ENCODE data around the gene DYSF.

DNA sequence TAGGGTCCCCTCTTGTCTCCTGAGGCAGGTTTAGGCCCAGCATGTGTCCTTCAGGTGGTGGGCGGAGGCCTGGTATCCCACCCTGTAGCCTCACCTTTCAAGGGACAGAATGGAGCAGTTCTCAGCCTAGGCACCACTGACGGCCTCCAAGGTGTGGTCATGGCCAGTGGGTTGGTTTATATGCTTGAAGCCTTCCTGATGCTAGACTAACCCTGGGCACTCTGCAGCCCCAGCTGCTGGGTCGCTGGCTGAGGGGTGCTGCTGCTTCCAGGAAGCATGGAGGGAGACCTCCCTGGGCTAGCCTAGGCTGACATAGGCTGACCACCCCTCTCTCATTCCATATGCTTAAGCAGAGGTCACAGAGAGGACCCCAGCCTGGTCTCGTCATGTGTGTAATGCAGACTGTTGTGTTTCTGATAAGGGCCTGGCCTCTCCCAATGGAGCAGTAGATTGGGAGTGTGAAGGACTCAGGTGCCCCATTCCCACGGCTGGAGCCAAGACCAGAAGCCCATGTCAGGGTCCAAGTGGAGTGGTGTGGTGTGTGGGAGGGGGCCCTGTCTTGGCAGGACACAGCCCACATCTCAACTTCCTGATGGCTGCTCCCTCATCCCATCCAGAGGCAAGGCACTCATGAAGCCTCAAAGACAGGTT is 206.6 kb downstream of the DYSF start:
- TF ChIP-seq, protein P1, sequence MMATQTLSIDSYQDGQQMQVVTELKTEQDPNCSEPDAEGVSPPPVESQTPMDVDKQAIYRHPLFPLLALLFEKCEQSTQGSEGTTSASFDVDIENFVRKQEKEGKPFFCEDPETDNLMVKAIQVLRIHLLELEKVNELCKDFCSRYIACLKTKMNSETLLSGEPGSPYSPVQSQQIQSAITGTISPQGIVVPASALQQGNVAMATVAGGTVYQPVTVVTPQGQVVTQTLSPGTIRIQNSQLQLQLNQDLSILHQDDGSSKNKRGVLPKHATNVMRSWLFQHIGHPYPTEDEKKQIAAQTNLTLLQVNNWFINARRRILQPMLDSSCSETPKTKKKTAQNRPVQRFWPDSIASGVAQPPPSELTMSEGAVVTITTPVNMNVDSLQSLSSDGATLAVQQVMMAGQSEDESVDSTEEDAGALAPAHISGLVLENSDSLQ (IDR thresholded peaks at IDR 0.05), result no peak
- TF ChIP-seq ELF4 (IDR thresholded peaks at IDR 0.05) (no peak), L3MBTL2 (conservative IDR thresholded peaks at IDR 0.05) (no peak), SP1 (IDR thresholded peaks at IDR 0.05) (no peak), SUZ12 (IDR thresholded peaks at IDR 0.05) (no peak), ZNF384 (IDR thresholded peaks at IDR 0.05) (no peak), FOXM1 (IDR thresholded peaks at IDR 0.05; ENCODE audit: borderline replicate concordance) (no peak), TARDBP (IDR thresholded peaks at IDR 0.05) (no peak), BHLHE40 (IDR thresholded peaks at IDR 0.05; ENCODE audit: borderline replicate concordance) (no peak), ARNT (IDR thresholded peaks at IDR 0.05) (no peak), NFRKB (IDR thresholded peaks at IDR 0.05) (no peak), FOXK2 (IDR thresholded peaks at IDR 0.05) (no peak), FOXA1 (IDR thresholded peaks at IDR 0.05) (no peak), CTBP1 (IDR thresholded peaks at IDR 0.05; ENCODE audit: borderline replicate concordance) (no peak)
